ENCODE results near the gene TMPRSS11D.

Gene TMPRSS11D

GRCh38 chr4:67928546-67928945 lies 44.7 kb upstream of the TMPRSS11D start:
- TF ChIP-seq TAF1 (IDR thresholded peaks at IDR 0.05; ENCODE audit: low read depth) (no peak), RAD21 (IDR thresholded peaks at IDR 0.05; ENCODE audit: low read depth) (no peak), TEAD4 (IDR thresholded peaks at IDR 0.05) (no peak), EP300 (IDR thresholded peaks at IDR 0.05; ENCODE audit: borderline replicate concordance) (no peak), TCF12 (IDR thresholded peaks at IDR 0.05; ENCODE audit: low read depth) (no peak), ZBTB7A (IDR thresholded peaks at IDR 0.05; ENCODE audit: low read depth) (no peak), REST (IDR thresholded peaks at IDR 0.05; ENCODE audit: low read depth) (no peak), CEBPB (IDR thresholded peaks at IDR 0.05) (no peak), FOXM1 (IDR thresholded peaks at IDR 0.05; ENCODE audit: borderline replicate concordance, low read depth) (no peak), CREB1 (IDR thresholded peaks at IDR 0.05; ENCODE audit: low read depth) (no peak), EGR1 (IDR thresholded peaks at IDR 0.05) (no peak), YY1 (IDR thresholded peaks at IDR 0.05; ENCODE audit: low read depth) (no peak), USF1 (IDR thresholded peaks at IDR 0.05) (no peak), MAX (IDR thresholded peaks at IDR 0.05) (no peak), NFIC (IDR thresholded peaks at IDR 0.05) (no peak)

GRCh38 chr4:67927251-67927650 lies 43.4 kb upstream of the TMPRSS11D start:
- TF ChIP-seq NFIC (IDR thresholded peaks at IDR 0.05) (no peak), REST (IDR thresholded peaks at IDR 0.05; ENCODE audit: low read depth) (no peak)

- TF ChIP-seq ZBTB7A (IDR thresholded peaks at IDR 0.05; ENCODE audit: low read depth) (no peak), TCF12 (IDR thresholded peaks at IDR 0.05; ENCODE audit: low read depth) (no peak), USF1 (IDR thresholded peaks at IDR 0.05) (no peak), RAD21 (IDR thresholded peaks at IDR 0.05; ENCODE audit: low read depth) (no peak), MAX (IDR thresholded peaks at IDR 0.05) (no peak), NFIC (IDR thresholded peaks at IDR 0.05) (no peak), CREB1 (IDR thresholded peaks at IDR 0.05; ENCODE audit: low read depth) (no peak), EP300 (IDR thresholded peaks at IDR 0.05; ENCODE audit: borderline replicate concordance) (no peak), CEBPB (IDR thresholded peaks at IDR 0.05) (no peak), YY1 (IDR thresholded peaks at IDR 0.05; ENCODE audit: low read depth) (no peak), FOXM1 (IDR thresholded peaks at IDR 0.05; ENCODE audit: borderline replicate concordance, low read depth) (no peak), TAF1 (IDR thresholded peaks at IDR 0.05; ENCODE audit: low read depth) (no peak), TEAD4 (IDR thresholded peaks at IDR 0.05) (no peak), REST (IDR thresholded peaks at IDR 0.05; ENCODE audit: low read depth) (no peak), EGR1 (IDR thresholded peaks at IDR 0.05) (no peak)
Observed at GRCh38 chr4:67926485-67926884, 42.7 kb upstream of the TMPRSS11D start.

GRCh38 chr4:67922697-67923096 lies 38.9 kb upstream of the TMPRSS11D start:
- TF ChIP-seq YY1 (IDR thresholded peaks at IDR 0.05; ENCODE audit: low read depth), result no peak
- no peak for TF ChIP-seq ZBTB7A (IDR thresholded peaks at IDR 0.05; ENCODE audit: low read depth)
- no peak for TF ChIP-seq CEBPB (IDR thresholded peaks at IDR 0.05)
- TF ChIP-seq TEAD4 (IDR thresholded peaks at IDR 0.05), result no peak
- TF ChIP-seq EP300 (IDR thresholded peaks at IDR 0.05; ENCODE audit: borderline replicate concordance), result no peak

GRCh38 chr4:67918428-67918827 lies 34.6 kb upstream of the TMPRSS11D start:
- peak; percentile 57 for TF ChIP-seq RAD21 (IDR thresholded peaks at IDR 0.05; ENCODE audit: low read depth)
- TF ChIP-seq YY1 (IDR thresholded peaks at IDR 0.05; ENCODE audit: low read depth), result no peak
- no peak for TF ChIP-seq NFIC (IDR thresholded peaks at IDR 0.05)
